K562 (cell line): ENCODE data around the gene PTH1R. TPM values are rescaled to one million over a fixed set of nuclear protein-coding genes. Genes with fewer than 3 reads are reported as not detected.

ENCODE experiments used
- ATAC-seq: fragments of 200-7000 bp; cut with Tn5 transposase; 3 replicates; pipeline ENCODE4 v1.9.1; 2020; ENCODE audit warnings: moderate library complexity
- BruUV-seq: library from RNA; stranded (reverse); fragments of 400-500 nt; replicated peaks from 2 replicates; lab custom pipeline; 2021; lab: Mats Ljungman, UMichigan
- CTCF ChIA-PET: fragments of 300-600 bp; formaldehyde crosslinking; extraction: SDS; loops from one replicate; lab custom pipeline; 2021; ENCODE audit warnings: low intra/inter-chr PET ratio; lab: Yijun Ruan, JAX
- POLR2A ChIA-PET: fragments of 300-600, 350-650 bp; sonication (Branson Sonifier 250); formaldehyde crosslinking; extraction: SDS; loops from one replicate; lab custom pipeline; 2021; ENCODE audit warnings: antibody characterized with exemption, inconsistent platforms; lab: Yijun Ruan, JAX
- DNase-seq, 4 experiments: peaks; one replicate each; pipeline versions ENCODE4 v3.0.0 to v3.0.0-alpha.2; 2011 to 2018; ENCODE audit warnings: low spot score in 3 of 4, mixed read lengths in 3 of 4; ENCODE audit errors: extremely low read depth in 1 of 4
- FAIRE-seq: peaks from 2 replicates; lab custom pipeline; 2011; peaks lifted over from hg19 to GRCh38; lab: Jason Lieb, UNC
- H2AFZ ChIP-seq: 2 replicates; pipeline ENCODE4 v1.6.0; 2011; ENCODE audit warnings: low read depth, low read length, control low read depth, inconsistent platforms
- H3K27ac ChIP-seq: fragments of 200-600 bp; 3 replicates; pipeline ENCODE4 v1.8.0; 2011; ENCODE audit warnings: low read depth, mild to moderate bottlenecking, control low read depth, inconsistent platforms, low read length, moderate library complexity, mixed read lengths; ENCODE audit errors: extremely low read depth
- H3K27me3 ChIP-seq, 2 experiments: fragments of 300-600 bp in 1 of 2; 2 replicates in 1 of 2; 3 replicates in 1 of 2; pipeline versions ENCODE4 v1.6.0 to v1.8.0; 2011; ENCODE audit warnings: inconsistent platforms in 2 of 2, low read length in 2 of 2, mild to moderate bottlenecking in 1 of 2, mixed read lengths in 1 of 2, moderate library complexity in 1 of 2; ENCODE audit not compliant: control insufficient read depth in 2 of 2, insufficient read depth in 2 of 2
- H3K36me3 ChIP-seq: fragments of 300-600 bp; 3 replicates; pipeline ENCODE4 v1.8.0; 2011; ENCODE audit warnings: mild to moderate bottlenecking, low read length, inconsistent platforms; ENCODE audit not compliant: control insufficient read depth, insufficient read depth
- H3K4me1 ChIP-seq, 2 experiments: fragments of 200-600 bp in 1 of 2; replicated peaks in 1 of 2; 2 replicates in 1 of 2; 3 replicates in 1 of 2; pipeline versions ENCODE4 v1.5.1 to v1.8.0; 2011; ENCODE audit warnings: inconsistent platforms in 2 of 2, low read length in 2 of 2, mild to moderate bottlenecking in 1 of 2, mixed read lengths in 1 of 2, moderate library complexity in 1 of 2; ENCODE audit not compliant: control insufficient read depth in 2 of 2, insufficient read depth in 2 of 2
- H3K4me2 ChIP-seq: 2 replicates; pipeline ENCODE4 v1.6.1; 2011; ENCODE audit warnings: low read length, control low read depth, inconsistent platforms, mixed read lengths; ENCODE audit not compliant: insufficient read depth
- H3K4me3 ChIP-seq: fragments of 200-600 bp; sonication (generic), shearing (Covaris generic); 2 replicates; pipeline ENCODE4 v1.5.1; 2016; ENCODE audit warnings: control low read depth, inconsistent platforms
- H3K79me2 ChIP-seq: fragments of 200-600 bp; 3 replicates; pipeline ENCODE4 v1.8.0; 2011; ENCODE audit warnings: low read length, inconsistent platforms; ENCODE audit not compliant: control insufficient read depth, insufficient read depth
- H3K9ac ChIP-seq, 2 experiments: 2 replicates each; pipeline versions ENCODE4 v1.6.0 to v1.6.1; 2011; ENCODE audit warnings: low read depth in 2 of 2, low read length in 2 of 2, control low read depth in 1 of 2, inconsistent platforms in 1 of 2, mild to moderate bottlenecking in 1 of 2, mixed read lengths in 1 of 2; ENCODE audit not compliant: insufficient read depth in 1 of 2
- H3K9me1 ChIP-seq: one replicate; pipeline ENCODE4 v1.6.0; 2011; ENCODE audit warnings: inconsistent platforms, mild to moderate bottlenecking, low read length, moderate library complexity; ENCODE audit not compliant: control insufficient read depth, insufficient read depth
- H3K9me3 ChIP-seq: replicated peaks from 2 replicates; pipeline ENCODE4 v1.5.1; 2011; ENCODE audit warnings: low read depth, low read length, inconsistent platforms; ENCODE audit not compliant: control insufficient read depth, insufficient read depth
- H4K20me1 ChIP-seq: replicated peaks from 2 replicates; pipeline ENCODE4 v1.6.1; 2011; ENCODE audit warnings: low read length, inconsistent platforms, mixed read lengths; ENCODE audit not compliant: control insufficient read depth, insufficient read depth
- AFF1 ChIP-seq, 2 experiments: fragments of 450-650 bp; IDR thresholded peaks; 2 replicates each; pipeline ENCODE4 v1.6.1; 2018; ENCODE audit warnings: mild to moderate bottlenecking in 2 of 2, low read depth in 1 of 2; ENCODE audit not compliant: partially characterized antibody in 2 of 2
- ETS2 ChIP-seq: IDR thresholded peaks from 2 replicates; pipeline ENCODE4 v1.6.1; 2016; ENCODE audit warnings: borderline replicate concordance, missing genetic modification characterization, mild to moderate bottlenecking, moderate library complexity, missing compliant biosample characterization; ENCODE audit not compliant: poor library complexity, severe bottlenecking
- HMGXB4 ChIP-seq: sonication (generic); formaldehyde crosslinking; IDR thresholded peaks from 2 replicates; pipeline ENCODE4 v1.8.1; 2023; ENCODE audit warnings: mild to moderate bottlenecking, missing genetic modification reagents
- KHSRP ChIP-seq: fragments of 450-650 bp; IDR thresholded peaks from 2 replicates; pipeline ENCODE4 v1.6.1; 2017
- MYBL2 ChIP-seq, 2 experiments: fragments of 450-650 bp in 1 of 2; sonication (generic) in 1 of 2; formaldehyde crosslinking in 1 of 2; IDR thresholded peaks; 2 replicates each; pipeline versions ENCODE4 v1.6.1 to v1.8.1; 2017 to 2022; ENCODE audit warnings: borderline replicate concordance in 1 of 2, inconsistent platforms in 1 of 2, low read depth in 1 of 2, mild to moderate bottlenecking in 1 of 2, missing genetic modification reagents in 1 of 2, moderate library complexity in 1 of 2
- POLR2AphosphoS2 ChIP-seq: IDR thresholded peaks from 2 replicates; pipeline ENCODE4 v1.6.1; 2012; ENCODE audit warnings: low read length, improper control_type of control experiment
- SAP30 ChIP-seq: fragments of 200-600 bp; sonication (generic); IDR thresholded peaks from 2 replicates; pipeline ENCODE4 v1.6.1; 2012; ENCODE audit warnings: borderline replicate concordance, low read depth, mild to moderate bottlenecking, moderate library complexity, low read length, control low read depth, inconsistent platforms; ENCODE audit not compliant: insufficient read depth, poor library complexity, severe bottlenecking
- TEAD1 ChIP-seq, 2 experiments: fragments of 450-650 bp in 1 of 2; sonication (generic) in 1 of 2; formaldehyde crosslinking; IDR thresholded peaks; 2 replicates each; pipeline versions ENCODE4 v1.4.0 to v1.8.0; 2020 to 2022; ENCODE audit warnings: mild to moderate bottlenecking in 2 of 2, missing genetic modification reagents in 1 of 2
- ZBTB8A ChIP-seq: fragments of 450-650 bp; IDR thresholded peaks from 2 replicates; pipeline ENCODE4 v1.6.1; 2018; ENCODE audit warnings: mild to moderate bottlenecking, moderate library complexity; ENCODE audit not compliant: partially characterized antibody
- ZFP1 ChIP-seq: fragments of 450-650 bp; formaldehyde crosslinking; IDR thresholded peaks from 2 replicates; pipeline ENCODE4 v1.4.0; 2020; ENCODE audit warnings: mild to moderate bottlenecking, mixed read lengths
- ZNF398 ChIP-seq: fragments of 250-450 bp; sonication (Bioruptor Pico); IDR thresholded peaks from 2 replicates; pipeline ENCODE4 v1.8.0; 2021; ENCODE audit warnings: moderate library complexity, mild to moderate bottlenecking, inconsistent platforms
- WGBS: fragments of 100-300 bp; shearing (Covaris generic); methylation state at CpG from one replicate; pipeline ENCODE4 v1.1.6; 2016; ENCODE audit warnings: low coverage, mixed read lengths; ENCODE audit not compliant: insufficient coverage; ENCODE audit errors: missing lambda C conversion rate; 5-methylcytosine and 5-hydroxymethylcytosine counted together
- in situ Hi-C: fragments of 300-500 bp; cut with MboI; formaldehyde crosslinking; loops from 4 replicates; pipeline ENCODE4 v1.15.0; 2018; ENCODE audit warnings: inconsistent platforms, mixed read lengths
- intact Hi-C: fragments of 100-400 bp; cut with micrococcal nuclease; formaldehyde crosslinking; loops from 2 replicates; pipeline ENCODE4 v1.14.2; 2022
- polyA plus RNA-seq, 8 experiments: library from polyadenylated mRNA; depleted of rRNA in 4 of 8; stranded (reverse) in 5 of 8; unstranded in 3 of 8; fragments of >200 nt; fragmentation: Nextera tagmentation in 2 of 8; fragmentation: Illumina TruSeq in 1 of 8; extraction: Ambion mirVana in 2 of 8; extraction: Trizol in 1 of 8; gene quantifications; 2 replicates each; pipeline versions ENCODE4 v1.2.1 to v1.2.3, GENCODE V29; 2011 to 2014; ENCODE audit warnings: inconsistent platforms in 1 of 8, missing spikeins in 1 of 8
- total RNA-seq, 7 experiments: library from RNA; depleted of rRNA in 6 of 7; stranded (reverse); fragments of >200 nt in 6 of 7; fragmentation: Illumina TruSeq in 2 of 7; extraction: Trizol in 2 of 7; gene quantifications; 2 replicates each; pipeline versions ENCODE4 v1.2.1 to v1.2.3, GENCODE V29; 2011 to 2021; ENCODE audit warnings: low replicate concordance in 1 of 7

Gene PTH1R
- total and polyA plus RNA-seq, 9 of the 15 experiments (the other 6 are each of a cell fraction or from before 2014, with no cell fraction given): not detected

- intact Hi-C loops (no loop called here), in situ Hi-C loops (no loop called here)
- 91% methylated on average over 2 of the region's 2 CpGs for WGBS
- Histone ChIP-seq H3K4me3 (no peak overlapping the region), H3K79me2 (peaks cover 71% of the 10 kb centered on the region), H3K9me1 (no peaks in the 10 kb centered on the region), H3K9me3 (no peaks in the 10 kb centered on the region), H3K9ac (no peak overlapping the region), H3K4me2 (no peak overlapping the region), H3K36me3 (peaks cover 74% of the 10 kb centered on the region), H2AFZ (no peak overlapping the region), H4K20me1 (peaks cover 15% of the 10 kb centered on the region; the same call in 1 of the 2 replicates), H3K4me1 (peaks cover 15 to 20% of the 10 kb centered on the region in 2 experiments), H3K27me3 (no peaks in the 10 kb centered on the region), H3K27ac (no peak overlapping the region)
- no TSS peak for BruUV-seq
- DNase-seq: no peak
- ChIA-PET POLR2A (interaction anchor here (0.8 to 2.1 kb wide), 7 partner anchors 9 to 62 kb away, joined by 4 to 12 read pairs (median 4); partner anchors contain the start of gene NBEAL2), CTCF (no interaction called here)
- no peak for FAIRE-seq
- ATAC-seq: no peak
- TF ChIP-seq SAP30: no peak
- no peak for TF ChIP-seq POLR2AphosphoS2
- no peak for TF ChIP-seq ZFP1 (CRISPR knock-in tag)
- no peak for TF ChIP-seq HMGXB4 (CRISPR knock-in tag)
- TF ChIP-seq ETS2 (tag): no peak
- TF ChIP-seq AFF1 (IDR thresholded peaks at IDR 0.05; ENCODE audit: low read depth in 1 of 2, partially characterized antibody in 2 of 2): no peak
- TF ChIP-seq KHSRP: no peak
- no peak for TF ChIP-seq TEAD1 (CRISPR knock-in tag; IDR thresholded peaks at IDR 0.05)
- no peak for TF ChIP-seq MYBL2 (IDR thresholded peaks at IDR 0.05; ENCODE audit: low read depth)
- TF ChIP-seq MYBL2 (CRISPR knock-in tag; IDR thresholded peaks at IDR 0.05; ENCODE audit: borderline replicate concordance): no peak
- TF ChIP-seq ZNF398 (CRISPR knock-in tag): no peak
- TF ChIP-seq ZBTB8A: no peak
Measured at GRCh38 chr3:46929324-46929723, 51.8 kb downstream of the PTH1R start.
